NT2/D1 (cell line): Measurements from ENCODE around the gene PACS1.

ENCODE experiments used
- YY1 ChIP-seq: IDR thresholded peaks from 2 replicates; pipeline ENCODE4 v1.6.1; 2011; ENCODE audit not compliant: insufficient read length, insufficient read depth
- ZNF274 ChIP-seq: IDR thresholded peaks from 2 replicates; pipeline ENCODE4 v1.6.1; 2011; ENCODE audit warnings: mild to moderate bottlenecking, low read depth, low read length

DNA sequence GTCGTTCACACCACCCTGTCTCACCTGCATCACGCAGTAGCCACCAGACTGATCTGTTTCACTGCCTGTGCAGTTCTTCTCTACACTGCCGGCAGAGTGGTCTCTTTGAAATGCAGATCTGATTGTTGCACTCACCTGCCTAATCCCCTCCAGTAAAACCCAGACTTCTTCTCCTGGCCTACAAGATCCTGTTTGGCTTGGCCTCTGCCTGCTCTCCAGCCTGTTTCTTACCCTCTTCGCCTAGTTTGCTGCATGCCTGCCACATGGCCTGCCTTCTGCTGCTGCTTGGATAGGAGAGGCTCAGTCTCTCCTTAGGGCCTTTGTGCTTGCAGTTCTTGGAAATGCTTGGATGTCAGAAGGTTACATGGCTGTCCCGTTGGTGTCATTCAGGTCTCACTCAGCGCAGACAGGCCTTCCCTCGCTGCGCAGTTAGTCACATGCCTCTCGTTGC, 42.0 kb downstream of the PACS1 start:
- no peak for TF ChIP-seq YY1
- TF ChIP-seq ZNF274: no peak
